Body of pancreas (tissue), 4 donors: Measurements from ENCODE around the gene CACNA1S.

Source experiments
- CTCF ChIP-seq, 7 experiments: fragments of 450-650 bp in 4 of 7; fragments of 200-600 bp in 3 of 7; sonication (generic) in 3 of 7; IDR thresholded peaks; one replicate each; pipeline ENCODE4 v1.5.1; 2016 to 2019; ENCODE audit warnings: antibody characterized with exemption in 7 of 7
- POLR2A ChIP-seq, 3 donors: fragments of 450-650 bp; IDR thresholded peaks; one replicate each; pipeline ENCODE4 v1.6.1; 2016; ENCODE audit warnings: antibody characterized with exemption in 3 of 3, mild to moderate bottlenecking in 2 of 3

- TF ChIP-seq CTCF (IDR thresholded peaks at IDR 0.05) (no peak), POLR2A (IDR thresholded peaks at IDR 0.05) (no peak)
These were observed 51.6 kb downstream of the CACNA1S start for GRCh38 chr1:201060586-201060985.
